Natural killer cell treated with Interleukin-12 subunit alpha and Interleukin-12 subunit beta and Interleukin-15 and Interleukin-18, amount 100 ng/mL, for 72 hours (primary cell): ENCODE results near the gene SULT1C4. TPM values are rescaled to one million over a fixed set of nuclear protein-coding genes. Genes with fewer than 3 reads are reported as not detected.

Source experiments
- total RNA-seq, 2 donors: library from RNA; stranded (reverse); gene quantifications; one replicate each; pipeline ENCODE4 v1.2.3, GENCODE V29; 2022

Gene SULT1C4
- total RNA-seq, 2 donors from 2014 or later, result not detected

Other genes with a start within 250 kb of the SULT1C4 start
- not detected for gene SULT1C3, start 138.0 kb upstream of the SULT1C4 start, total RNA-seq
- not detected for gene SULT1C2, start 89.1 kb upstream of the SULT1C4 start, total RNA-seq
- gene GCC2, start 71.3 kb downstream of the SULT1C4 start, total RNA-seq, result 10 to 100 TPM; 36.4 to 41.8 TPM
- gene LIMS1, start 156.5 kb downstream of the SULT1C4 start, total RNA-seq, result 10 to 100 TPM; 38.7 to 44.7 TPM